HG03521 (cell line): ENCODE measurements around the gene RXYLT1.
"Not testable (repeated sequence)": the region's sequence is repeated elsewhere in the genome, so short reads cannot be mapped to it uniquely, and the experiment has no call there.

Experiments
- ATAC-seq: cut with Tn5 transposase; IDR thresholded peaks from one replicate; pipeline ENCODE4 v1.9.1; 2021; ENCODE audit warnings: mild to moderate bottlenecking, moderate library complexity; ENCODE audit not compliant: unreplicated experiment

RXYLT1 gene

DNA sequence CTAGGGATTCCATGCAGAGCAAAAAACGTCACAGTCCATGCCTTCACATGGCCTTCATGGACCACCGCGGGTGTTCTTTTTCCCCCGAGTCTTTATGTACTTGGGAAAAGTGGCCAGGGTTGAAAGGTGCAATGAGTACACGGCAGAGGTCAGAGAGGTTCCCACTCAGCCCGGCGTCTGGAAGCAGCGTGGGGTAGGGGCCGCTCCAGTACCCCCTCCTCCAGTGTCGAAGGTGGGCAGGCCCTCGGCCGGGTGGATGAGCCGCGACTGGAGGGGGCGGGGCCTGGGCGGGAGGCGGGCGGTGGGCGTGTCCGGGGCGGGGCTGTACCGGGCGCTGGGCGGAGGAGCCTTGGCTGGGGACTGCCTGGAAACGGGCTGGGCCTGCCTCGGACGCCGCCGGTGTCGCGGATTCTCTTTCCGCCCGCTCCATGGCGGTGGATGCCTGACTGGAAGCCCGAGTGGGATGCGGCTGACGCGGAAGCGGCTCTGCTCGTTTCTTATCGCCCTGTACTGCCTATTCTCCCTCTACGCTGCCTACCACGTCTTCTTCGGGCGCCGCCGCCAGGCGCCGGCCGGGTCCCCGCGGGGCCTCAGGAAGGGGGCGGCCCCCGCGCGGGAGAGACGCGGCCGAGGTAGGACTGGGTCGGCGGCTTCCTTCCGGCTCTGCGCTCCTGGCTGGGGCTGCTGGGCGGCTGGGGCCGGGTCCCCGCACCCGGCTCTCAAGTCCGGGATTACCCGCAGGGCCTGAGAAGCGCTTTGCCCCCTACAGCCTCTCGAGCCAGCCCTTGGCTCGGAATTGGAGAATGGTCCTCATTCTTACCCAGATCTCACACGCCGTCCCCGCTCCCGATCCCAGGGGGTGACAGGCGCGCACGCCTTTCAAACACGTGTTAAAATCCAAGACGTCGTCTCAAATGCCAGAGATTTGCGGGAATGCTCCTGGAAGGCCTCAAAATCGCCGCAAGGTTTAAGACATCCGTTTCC is at the start of gene RXYLT1:
Gene RXYLT1 (plus strand): TSS at position 412 of the 984 bp plus-strand sequence. CDS start 52 bp downstream, at position 464.
- ATAC-seq, result peak; percentile 90

DNA sequence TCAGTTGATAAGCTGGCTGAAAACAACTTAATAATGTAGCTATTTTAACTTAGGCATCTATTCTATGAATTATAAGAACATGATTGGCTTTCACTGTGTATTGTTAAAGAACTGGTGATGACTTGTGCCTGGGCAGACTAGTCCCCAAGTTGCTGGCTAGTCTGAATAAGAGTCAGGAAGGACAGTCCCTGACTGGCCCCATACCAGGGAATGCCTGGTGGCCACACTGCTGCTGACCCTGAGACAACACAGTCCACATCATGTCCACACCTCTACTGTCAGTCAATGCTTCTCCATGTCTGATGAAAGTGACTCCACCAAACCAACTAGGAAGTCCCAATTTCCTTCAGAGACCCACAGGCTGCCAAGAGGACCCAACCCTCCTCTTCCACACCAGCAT is 46.9 kb upstream of the RXYLT1 start:
- ATAC-seq, result not testable (repeated sequence)

DNA sequence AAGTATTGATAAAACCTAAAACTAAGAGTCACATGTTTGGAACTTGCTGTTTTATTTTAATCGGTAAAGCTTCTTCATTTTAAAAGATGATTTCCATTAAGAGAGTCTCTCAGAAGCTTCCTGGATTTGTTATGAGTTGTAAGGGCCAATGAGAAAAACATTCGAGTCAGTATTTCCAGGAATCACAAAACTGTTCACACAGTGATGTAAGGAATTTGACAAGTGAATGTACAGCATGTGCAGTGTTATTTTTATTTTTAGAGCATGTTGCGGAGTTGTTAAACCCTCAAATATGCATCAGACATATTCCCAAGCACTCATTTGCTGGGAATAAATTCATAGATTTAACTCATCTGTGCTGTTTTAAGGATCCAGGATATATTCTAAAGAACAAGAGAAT is 46.1 kb upstream of the RXYLT1 start:
- not testable (repeated sequence) for ATAC-seq

- ATAC-seq, result not testable (repeated sequence)
Observed at GRCh38 chr12:63740551-63740950, 39.2 kb upstream of the RXYLT1 start.

GRCh38 chr12:63741431-63741830 is 38.3 kb upstream of the RXYLT1 start:
- not testable (repeated sequence) for ATAC-seq

GRCh38 chr12:63744110-63744509 is 35.6 kb upstream of the RXYLT1 start:
- ATAC-seq, result not testable (repeated sequence)

- not testable (repeated sequence) for ATAC-seq
Observed at GRCh38 chr12:63746470-63746869, 33.2 kb upstream of the RXYLT1 start.

- not testable (repeated sequence) for ATAC-seq
Observed at GRCh38 chr12:63747136-63747535, 32.6 kb upstream of the RXYLT1 start.

DNA sequence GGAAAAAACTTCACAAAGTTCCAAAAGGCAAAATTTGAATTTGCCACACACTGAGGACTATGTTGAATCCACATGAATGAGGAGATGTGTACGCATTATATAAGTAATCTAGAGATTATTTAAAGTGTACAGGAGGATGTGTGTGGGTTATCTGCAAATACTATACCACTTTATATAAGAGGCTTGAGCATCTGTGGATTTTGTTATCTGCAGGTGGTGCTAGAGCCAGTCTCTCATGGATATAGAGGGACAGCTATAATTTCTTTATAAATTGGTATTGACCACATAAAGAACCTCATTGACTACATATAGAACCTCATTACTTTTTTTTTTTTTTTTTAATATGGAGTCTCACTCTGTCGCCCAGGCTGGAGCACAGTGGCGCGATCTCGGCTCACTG is 32.2 kb upstream of the RXYLT1 start:
- ATAC-seq, result no peak

DNA sequence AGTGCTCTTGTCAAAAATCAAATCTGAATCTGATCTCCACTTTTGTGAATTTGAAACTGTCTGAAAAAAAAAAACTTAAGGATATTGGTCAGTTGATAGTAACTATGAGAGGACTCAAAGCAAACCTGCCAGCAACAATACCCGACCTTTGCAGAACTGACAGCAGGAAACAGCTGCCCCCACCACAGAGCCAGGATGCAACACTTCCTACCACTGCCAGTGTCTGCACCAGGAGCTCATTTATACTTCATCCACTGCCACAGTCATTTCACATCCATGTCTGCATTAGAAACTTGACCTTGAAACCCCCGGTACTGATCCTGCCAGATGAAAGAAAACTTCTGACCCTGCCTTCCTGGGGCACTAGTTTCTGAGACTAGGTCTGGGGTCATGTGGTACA is 27.4 kb upstream of the RXYLT1 start:
- ATAC-seq, result no peak

- no peak for ATAC-seq
Observed at GRCh38 chr12:63752841-63753240, 26.9 kb upstream of the RXYLT1 start.

DNA sequence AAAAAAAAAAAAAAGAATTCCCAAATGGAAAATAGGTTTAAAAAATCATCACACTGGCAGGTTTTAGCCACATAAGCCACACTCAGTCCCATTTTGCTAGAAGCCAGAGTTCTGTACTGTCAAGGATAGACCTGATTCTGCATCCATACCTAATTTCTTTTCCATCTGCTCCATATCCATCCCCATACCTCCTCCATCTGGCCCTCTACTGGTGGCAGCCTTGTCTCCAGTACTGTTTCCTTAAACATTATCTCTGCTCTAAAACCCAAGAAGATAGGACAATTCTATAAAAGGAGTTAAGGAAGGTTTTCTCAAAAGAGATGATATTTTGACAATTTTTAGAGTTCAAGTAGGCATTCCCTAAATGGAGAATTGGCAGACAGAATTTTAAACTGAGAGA is 26.0 kb upstream of the RXYLT1 start:
- ATAC-seq, result no peak

DNA sequence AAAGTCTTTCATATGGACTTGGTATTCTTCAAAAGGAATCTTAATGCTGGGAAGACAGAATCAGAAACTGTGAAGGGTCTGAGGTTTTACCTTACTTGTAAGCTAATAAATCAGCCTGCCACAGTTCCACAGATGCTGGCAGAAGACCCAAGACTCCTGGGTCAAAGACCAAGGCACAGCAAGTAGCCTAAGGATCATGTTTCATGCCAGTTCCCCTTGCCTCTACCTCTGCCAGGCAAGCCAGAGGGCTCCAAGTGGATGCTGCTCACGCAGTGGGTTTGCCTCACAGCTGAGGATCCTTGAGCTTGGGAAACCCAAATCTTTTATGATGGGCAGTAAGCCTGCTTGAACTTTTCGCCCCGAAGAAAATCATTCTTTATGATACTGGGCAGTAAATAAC is 15.2 kb upstream of the RXYLT1 start:
- ATAC-seq, result no peak

DNA sequence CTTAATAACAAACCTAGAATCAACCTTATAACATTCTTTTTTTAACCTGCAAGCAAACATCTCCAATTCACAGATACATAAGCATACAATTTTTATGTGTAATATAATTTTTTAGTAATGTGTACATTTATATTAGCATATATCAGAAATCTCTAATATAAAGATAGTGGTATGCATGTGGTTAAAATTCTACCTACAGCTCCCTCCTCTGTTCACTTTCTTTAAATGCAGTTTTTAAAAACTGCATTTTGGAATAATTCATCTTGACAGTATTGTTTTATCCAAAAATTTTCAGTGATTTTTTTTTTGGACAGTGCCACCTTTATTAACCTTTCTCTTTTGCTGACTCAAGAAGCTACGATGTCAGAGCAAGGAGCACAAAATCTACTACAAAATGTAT is 13.2 kb upstream of the RXYLT1 start:
- ATAC-seq, result no peak

GRCh38 chr12:63770375-63770774 is 9.3 kb upstream of the RXYLT1 start:
- ATAC-seq, result no peak

DNA sequence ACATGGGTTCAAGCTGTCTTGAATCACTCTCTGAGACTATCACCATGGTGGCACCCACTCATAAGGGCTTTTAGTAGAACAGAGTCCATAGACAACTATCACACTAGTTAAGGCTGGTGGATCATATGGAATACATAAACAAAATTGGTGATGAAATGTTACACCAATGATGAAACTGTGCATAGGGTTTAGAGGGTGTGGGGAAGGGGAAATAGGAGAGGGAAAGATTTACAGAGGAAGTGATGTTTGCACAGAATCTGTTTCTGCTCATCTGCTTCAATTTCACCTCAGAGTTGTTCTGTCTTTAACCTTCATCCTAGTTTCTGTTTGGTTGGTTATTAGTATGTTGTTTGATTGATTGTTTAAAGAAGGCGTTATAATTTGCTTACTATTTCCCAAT is 2.4 kb upstream of the RXYLT1 start:
- ATAC-seq, result no peak

- no peak for ATAC-seq
Observed at GRCh38 chr12:63782466-63782865, 2.8 kb downstream of the RXYLT1 start.

DNA sequence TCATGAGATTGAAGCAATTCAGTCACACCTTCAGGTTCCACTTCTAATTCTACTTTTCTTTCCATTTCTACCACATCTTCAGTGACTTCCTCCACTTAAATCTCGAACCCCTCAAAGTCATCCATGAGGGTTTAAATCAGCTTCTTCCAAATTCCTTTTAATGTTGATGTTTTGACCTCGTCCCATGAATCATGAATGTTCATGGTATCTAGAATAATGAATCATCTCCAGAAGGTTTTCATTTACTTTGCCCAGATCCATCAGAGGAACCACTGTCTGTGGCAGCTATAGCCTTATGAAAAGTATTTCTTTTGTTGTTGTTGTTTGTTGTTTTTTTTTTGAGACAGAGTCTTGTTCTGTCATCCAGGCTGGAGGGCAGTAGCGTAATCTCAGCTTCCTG is 7.6 kb downstream of the RXYLT1 start:
- ATAC-seq, result no peak

- ATAC-seq, result no peak
Observed at GRCh38 chr12:63790608-63790945, 10.9 kb downstream of the RXYLT1 start.

DNA sequence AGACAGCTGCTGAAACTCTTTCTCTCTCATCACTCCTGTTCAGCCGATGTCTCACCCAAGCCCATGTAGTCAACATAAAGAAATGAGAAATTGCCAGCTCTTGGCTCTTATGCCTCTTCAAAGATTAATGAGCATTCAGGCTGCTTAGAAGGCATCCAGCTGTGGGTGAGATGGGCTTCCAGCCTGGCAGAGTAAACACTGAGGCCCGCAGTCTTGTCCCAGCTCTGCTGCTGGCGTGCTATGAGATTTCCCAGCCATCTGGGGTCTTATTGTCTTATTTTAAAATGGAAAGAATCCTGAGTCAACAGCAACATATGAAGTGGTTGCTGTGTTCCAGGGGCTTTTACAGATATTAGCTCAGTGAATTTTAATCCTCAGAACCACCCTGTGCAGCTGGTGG is 12.6 kb downstream of the RXYLT1 start:
- no peak for ATAC-seq

- ATAC-seq, result no peak
Observed at GRCh38 chr12:63795032-63795687, 15.5 kb downstream of the RXYLT1 start.

GRCh38 chr12:63795944-63796343 is 16.2 kb downstream of the RXYLT1 start:
- ATAC-seq, result no peak
